ENCODE data around the gene UBALD2.

DNA sequence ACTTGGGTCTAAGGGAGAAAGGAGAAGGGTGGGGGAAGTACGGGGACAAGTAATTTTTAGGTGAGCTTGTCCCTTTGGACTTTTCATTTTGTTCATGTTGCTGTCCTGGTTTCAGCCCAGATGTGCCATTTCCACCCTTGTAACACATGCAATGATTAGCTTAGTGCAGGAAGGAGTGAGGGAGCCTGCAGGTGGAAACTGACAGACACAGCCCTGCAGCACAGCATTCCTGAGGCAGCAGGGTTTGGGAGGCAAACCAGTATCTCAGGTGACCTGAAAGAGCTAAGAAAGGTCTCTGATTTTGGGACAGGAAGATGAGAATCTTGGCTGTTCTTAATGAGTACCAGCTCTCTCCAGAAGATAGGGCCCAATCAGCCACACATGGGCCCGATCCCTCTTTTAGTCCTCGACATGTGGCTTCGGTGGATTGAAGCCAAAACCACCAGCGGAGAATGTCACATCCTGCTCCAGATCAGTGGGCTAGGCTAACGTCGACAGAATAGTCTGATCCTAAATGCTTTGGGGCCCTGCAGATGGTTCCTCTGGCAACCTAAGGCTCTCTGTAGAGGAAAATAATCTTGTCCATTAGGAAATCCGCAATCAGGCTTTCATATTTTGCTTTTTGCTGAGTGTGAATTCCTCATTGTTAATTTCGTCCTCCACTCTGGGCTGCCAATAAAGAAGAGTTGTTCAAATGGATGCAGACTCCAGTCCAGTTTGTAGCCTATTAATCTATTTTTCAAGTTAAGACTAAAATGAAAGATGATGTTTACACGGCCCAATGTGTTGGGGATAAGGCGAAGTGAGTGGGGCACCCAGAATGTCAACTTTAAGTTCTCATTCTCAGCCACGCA lies 21.1 kb upstream of the UBALD2 start:
- no peak for TF ChIP-seq ZFP36L2 (CRISPR knock-in tag; IDR thresholded peaks at IDR 0.05)
- TF ChIP-seq RFX5 (IDR thresholded peaks at IDR 0.05; ENCODE audit: low read depth, low read length), result no peak
- TF ChIP-seq SMAD3 (CRISPR knock-in tag; IDR thresholded peaks at IDR 0.05), result no peak
- no peak for TF ChIP-seq ZBTB7A (CRISPR knock-in tag; IDR thresholded peaks at IDR 0.05)
- TF ChIP-seq, protein P1, sequence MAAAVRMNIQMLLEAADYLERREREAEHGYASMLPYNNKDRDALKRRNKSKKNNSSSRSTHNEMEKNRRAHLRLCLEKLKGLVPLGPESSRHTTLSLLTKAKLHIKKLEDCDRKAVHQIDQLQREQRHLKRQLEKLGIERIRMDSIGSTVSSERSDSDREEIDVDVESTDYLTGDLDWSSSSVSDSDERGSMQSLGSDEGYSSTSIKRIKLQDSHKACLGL (CRISPR knock-in tag; IDR thresholded peaks at IDR 0.05), result no peak
- TF ChIP-seq KDM5B (CRISPR knock-in tag; IDR thresholded peaks at IDR 0.05; ENCODE audit: borderline replicate concordance), result no peak
- TF ChIP-seq ZNF30 (CRISPR knock-in tag; IDR thresholded peaks at IDR 0.05), result no peak
- no peak for TF ChIP-seq ZNF557 (CRISPR knock-in tag; IDR thresholded peaks at IDR 0.05)
- TF ChIP-seq, protein P2, sequence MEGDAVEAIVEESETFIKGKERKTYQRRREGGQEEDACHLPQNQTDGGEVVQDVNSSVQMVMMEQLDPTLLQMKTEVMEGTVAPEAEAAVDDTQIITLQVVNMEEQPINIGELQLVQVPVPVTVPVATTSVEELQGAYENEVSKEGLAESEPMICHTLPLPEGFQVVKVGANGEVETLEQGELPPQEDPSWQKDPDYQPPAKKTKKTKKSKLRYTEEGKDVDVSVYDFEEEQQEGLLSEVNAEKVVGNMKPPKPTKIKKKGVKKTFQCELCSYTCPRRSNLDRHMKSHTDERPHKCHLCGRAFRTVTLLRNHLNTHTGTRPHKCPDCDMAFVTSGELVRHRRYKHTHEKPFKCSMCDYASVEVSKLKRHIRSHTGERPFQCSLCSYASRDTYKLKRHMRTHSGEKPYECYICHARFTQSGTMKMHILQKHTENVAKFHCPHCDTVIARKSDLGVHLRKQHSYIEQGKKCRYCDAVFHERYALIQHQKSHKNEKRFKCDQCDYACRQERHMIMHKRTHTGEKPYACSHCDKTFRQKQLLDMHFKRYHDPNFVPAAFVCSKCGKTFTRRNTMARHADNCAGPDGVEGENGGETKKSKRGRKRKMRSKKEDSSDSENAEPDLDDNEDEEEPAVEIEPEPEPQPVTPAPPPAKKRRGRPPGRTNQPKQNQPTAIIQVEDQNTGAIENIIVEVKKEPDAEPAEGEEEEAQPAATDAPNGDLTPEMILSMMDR (CRISPR knock-in tag; IDR thresholded peaks at IDR 0.05), result no peak
- no peak for TF ChIP-seq TAF1 (CRISPR knock-in tag; IDR thresholded peaks at IDR 0.05)
- TF ChIP-seq, protein P3, sequence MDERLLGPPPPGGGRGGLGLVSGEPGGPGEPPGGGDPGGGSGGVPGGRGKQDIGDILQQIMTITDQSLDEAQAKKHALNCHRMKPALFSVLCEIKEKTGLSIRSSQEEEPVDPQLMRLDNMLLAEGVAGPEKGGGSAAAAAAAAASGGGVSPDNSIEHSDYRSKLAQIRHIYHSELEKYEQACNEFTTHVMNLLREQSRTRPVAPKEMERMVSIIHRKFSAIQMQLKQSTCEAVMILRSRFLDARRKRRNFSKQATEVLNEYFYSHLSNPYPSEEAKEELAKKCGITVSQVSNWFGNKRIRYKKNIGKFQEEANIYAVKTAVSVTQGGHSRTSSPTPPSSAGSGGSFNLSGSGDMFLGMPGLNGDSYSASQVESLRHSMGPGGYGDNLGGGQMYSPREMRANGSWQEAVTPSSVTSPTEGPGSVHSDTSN (CRISPR knock-in tag; IDR thresholded peaks at IDR 0.05), result no peak
- no peak for TF ChIP-seq ZNF672 (CRISPR knock-in tag; IDR thresholded peaks at IDR 0.05)

All from HepG2 (cell line).